ENCODE data around the gene CYP3A7.
"Not testable (repeated sequence)": the region's sequence is repeated elsewhere in the genome, so short reads cannot be mapped to it uniquely, and the experiment has no call there.

Gene CYP3A7

GRCh38 chr7:99734987-99735386, at the start of gene CYP3A7:
Gene CYP3A7, minus strand, starts transcription at chr7:99735196. Its CDS starts 103 bp downstream, at chr7:99735093.
- no peak for TF ChIP-seq CTCF (IDR thresholded peaks at IDR 0.05; ENCODE audit: borderline replicate concordance, insufficient read depth, low read depth, low read length)
- H3K4me3 ChIP-seq (ENCODE audit: low read depth, low read length), result no peak within 1 kb of the TSS

- TF ChIP-seq CTCF (IDR thresholded peaks at IDR 0.05; ENCODE audit: borderline replicate concordance, insufficient read depth, low read depth, low read length), result no peak
These were observed 49.0 kb upstream of the CYP3A7 start, which contains the start of gene CYP3A4 for GRCh38 chr7:99784007-99784406. Gene CYP3A4, minus strand, starts transcription at chr7:99784184. Its CDS starts 103 bp downstream, at chr7:99784081.

GRCh38 chr7:99782012-99782953, 47.3 kb upstream of the CYP3A7 start:
- no peak overlapping the region for H3K4me3 ChIP-seq (ENCODE audit: low read depth, low read length)
- TF ChIP-seq CTCF (IDR thresholded peaks at IDR 0.05; ENCODE audit: borderline replicate concordance, insufficient read depth, low read depth, low read length), result no peak

More at GRCh38 chr7:99784007-99784406, 49.0 kb upstream of the CYP3A7 start, which contains the start of gene CYP3A4:
- no peak within 1 kb of the TSS for H3K4me3 ChIP-seq (ENCODE audit: low read depth, low read length)

GRCh38 chr7:99780588-99780987, 45.6 kb upstream of the CYP3A7 start:
- H3K4me3 ChIP-seq (ENCODE audit: low read depth, low read length), result no peak overlapping the region
- TF ChIP-seq CTCF (IDR thresholded peaks at IDR 0.05; ENCODE audit: borderline replicate concordance, insufficient read depth, low read depth, low read length), result no peak

GRCh38 chr7:99779949-99780348, 45.0 kb upstream of the CYP3A7 start:
- no peak for TF ChIP-seq CTCF (IDR thresholded peaks at IDR 0.05; ENCODE audit: borderline replicate concordance, insufficient read depth, low read depth, low read length)
- H3K4me3 ChIP-seq (ENCODE audit: low read depth, low read length), result no peak overlapping the region

- no peak for TF ChIP-seq CTCF (IDR thresholded peaks at IDR 0.05; ENCODE audit: borderline replicate concordance, insufficient read depth, low read depth, low read length)
- H3K4me3 ChIP-seq (ENCODE audit: low read depth, low read length), result no peak overlapping the region
These were observed 43.9 kb upstream of the CYP3A7 start for GRCh38 chr7:99778880-99779279.

- not testable (repeated sequence) for H3K4me3 ChIP-seq (ENCODE audit: low read depth, low read length)
These were observed 38.4 kb upstream of the CYP3A7 start for GRCh38 chr7:99773395-99773794.
